Endodermal cell (in vitro differentiated cells): Measurements from ENCODE around the gene ADGRG3. TPM values are rescaled to one million over a fixed set of nuclear protein-coding genes. Genes with fewer than 3 reads are reported as not detected.
A peak's percentile ranks its signal among the peaks of the same experiment; 100 is the strongest.

Source experiments
- DNase-seq: peaks from one replicate; pipeline ENCODE4 v3.0.0-alpha.2; 2017
- H3K27ac ChIP-seq: 2 replicates; pipeline ENCODE4 v1.5.1; 2013; ENCODE audit warnings: mild to moderate bottlenecking, low read depth, low read length, moderate library complexity
- H3K27me3 ChIP-seq: 2 replicates; pipeline ENCODE4 v1.6.1; 2013; ENCODE audit warnings: mild to moderate bottlenecking, low read length, moderate library complexity; ENCODE audit not compliant: insufficient read depth, control insufficient read depth, poor library complexity, severe bottlenecking
- H3K36me3 ChIP-seq: 2 replicates; pipeline ENCODE4 v1.7.0; 2013; ENCODE audit warnings: mild to moderate bottlenecking, low read length, moderate library complexity; ENCODE audit not compliant: control insufficient read depth, insufficient read depth
- H3K4me1 ChIP-seq: one replicate; pipeline ENCODE4 v1.7.0; 2013; ENCODE audit warnings: low read length; ENCODE audit not compliant: control insufficient read depth, insufficient read depth
- H3K4me3 ChIP-seq: 2 replicates; pipeline ENCODE4 v1.5.1; 2013; ENCODE audit warnings: mild to moderate bottlenecking, low read length, moderate library complexity
- H3K9ac ChIP-seq: 2 replicates; pipeline ENCODE4 v1.6.1; 2013; ENCODE audit warnings: mild to moderate bottlenecking, low read length, moderate library complexity; ENCODE audit not compliant: poor library complexity, severe bottlenecking; ENCODE audit errors: extremely low read depth
- H3K9me3 ChIP-seq: 2 replicates; pipeline ENCODE4 v1.6.1; 2013; ENCODE audit warnings: mild to moderate bottlenecking, low read length, moderate library complexity; ENCODE audit not compliant: control insufficient read depth
- H3K27ac Mint-ChIP-seq: 2 replicates; pipeline ENCODE4 v1.8.0; 2020; ENCODE audit warnings: mixed read lengths
- H3K27me3 Mint-ChIP-seq: 2 replicates; pipeline ENCODE4 v1.8.0; 2021; ENCODE audit warnings: mild to moderate bottlenecking, mixed read lengths; ENCODE audit not compliant: insufficient read depth
- H3K36me3 Mint-ChIP-seq: 2 replicates; pipeline ENCODE4 v1.8.0; 2020; ENCODE audit warnings: low read depth, mixed read lengths
- H3K4me1 Mint-ChIP-seq: 2 replicates; pipeline ENCODE4 v1.8.0; 2020; ENCODE audit warnings: mixed read lengths
- H3K4me3 Mint-ChIP-seq: 2 replicates; pipeline ENCODE4 v1.8.0; 2020; ENCODE audit warnings: mild to moderate bottlenecking, moderate library complexity, mixed read lengths
- H3K9me3 Mint-ChIP-seq: 2 replicates; pipeline ENCODE4 v1.8.0; 2020; ENCODE audit warnings: mild to moderate bottlenecking, mixed read lengths
- WGBS, 2 experiments: methylation state at CpG; one replicate each; pipeline versions ENCODE4 v1.1.5 to v1.1.7; 2013; ENCODE audit warnings: missing lambda C conversion rate in 2 of 2, mixed read lengths in 1 of 2; ENCODE audit not compliant: insufficient coverage in 1 of 2, insufficient read length in 1 of 2; 5-methylcytosine and 5-hydroxymethylcytosine counted together
- total RNA-seq, 2 donors: library from RNA; stranded (reverse); fragmentation: NEBNext Ultra II Directional in 1 of 2; extraction: Animal tissue kit (Norgen Biotek cat#: 25700) in 1 of 2; gene quantifications; 2 replicates in 1 of 2; 3 replicates in 1 of 2; pipeline ENCODE4 v1.2.1, GENCODE V29; 2021
- TF ChIP-seq, protein P1 (sequence below): fragments of 200-600 bp; sonication (generic); conservative IDR thresholded peaks from 2 replicates; pipeline ENCODE4 v1.5.0; 2021; ENCODE audit warnings: antibody characterized with exemption, mild to moderate bottlenecking

ADGRG3 gene
- total RNA-seq, 2 donors from 2014 or later, result not detected

GRCh38 chr16:57649443-57649751 is 18.7 kb upstream of the ADGRG3 start:
- no peak overlapping the region for H3K4me3 ChIP-seq
- Mint-ChIP-seq H3K9me3 (no peaks in the 10 kb centered on the region), H3K27me3 (no peaks in the 10 kb centered on the region), H3K4me1 (peaks cover 6% of the 10 kb centered on the region), H3K4me3 (no peak overlapping the region), H3K36me3 (no peaks in the 10 kb centered on the region), H3K27ac (no peak overlapping the region)
- H3K36me3 ChIP-seq, result no peaks in the 10 kb centered on the region
- WGBS, 2 experiments, result 91% methylated on average over 6 of the region's 6 CpGs
- no peak for DNase-seq
- H3K9me3 ChIP-seq, result no peaks in the 10 kb centered on the region
- H3K27ac ChIP-seq, result no peak overlapping the region
- H3K9ac ChIP-seq, result no peak overlapping the region
- no peaks in the 10 kb centered on the region for H3K4me1 ChIP-seq
- H3K27me3 ChIP-seq, result no peaks in the 10 kb centered on the region
- TF ChIP-seq, protein P1, sequence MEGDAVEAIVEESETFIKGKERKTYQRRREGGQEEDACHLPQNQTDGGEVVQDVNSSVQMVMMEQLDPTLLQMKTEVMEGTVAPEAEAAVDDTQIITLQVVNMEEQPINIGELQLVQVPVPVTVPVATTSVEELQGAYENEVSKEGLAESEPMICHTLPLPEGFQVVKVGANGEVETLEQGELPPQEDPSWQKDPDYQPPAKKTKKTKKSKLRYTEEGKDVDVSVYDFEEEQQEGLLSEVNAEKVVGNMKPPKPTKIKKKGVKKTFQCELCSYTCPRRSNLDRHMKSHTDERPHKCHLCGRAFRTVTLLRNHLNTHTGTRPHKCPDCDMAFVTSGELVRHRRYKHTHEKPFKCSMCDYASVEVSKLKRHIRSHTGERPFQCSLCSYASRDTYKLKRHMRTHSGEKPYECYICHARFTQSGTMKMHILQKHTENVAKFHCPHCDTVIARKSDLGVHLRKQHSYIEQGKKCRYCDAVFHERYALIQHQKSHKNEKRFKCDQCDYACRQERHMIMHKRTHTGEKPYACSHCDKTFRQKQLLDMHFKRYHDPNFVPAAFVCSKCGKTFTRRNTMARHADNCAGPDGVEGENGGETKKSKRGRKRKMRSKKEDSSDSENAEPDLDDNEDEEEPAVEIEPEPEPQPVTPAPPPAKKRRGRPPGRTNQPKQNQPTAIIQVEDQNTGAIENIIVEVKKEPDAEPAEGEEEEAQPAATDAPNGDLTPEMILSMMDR, result no peak

GRCh38 chr16:57649846-57650245 is 18.3 kb upstream of the ADGRG3 start:
- peaks cover 6% of the 10 kb centered on the region for H3K4me1 Mint-ChIP-seq

DNA sequence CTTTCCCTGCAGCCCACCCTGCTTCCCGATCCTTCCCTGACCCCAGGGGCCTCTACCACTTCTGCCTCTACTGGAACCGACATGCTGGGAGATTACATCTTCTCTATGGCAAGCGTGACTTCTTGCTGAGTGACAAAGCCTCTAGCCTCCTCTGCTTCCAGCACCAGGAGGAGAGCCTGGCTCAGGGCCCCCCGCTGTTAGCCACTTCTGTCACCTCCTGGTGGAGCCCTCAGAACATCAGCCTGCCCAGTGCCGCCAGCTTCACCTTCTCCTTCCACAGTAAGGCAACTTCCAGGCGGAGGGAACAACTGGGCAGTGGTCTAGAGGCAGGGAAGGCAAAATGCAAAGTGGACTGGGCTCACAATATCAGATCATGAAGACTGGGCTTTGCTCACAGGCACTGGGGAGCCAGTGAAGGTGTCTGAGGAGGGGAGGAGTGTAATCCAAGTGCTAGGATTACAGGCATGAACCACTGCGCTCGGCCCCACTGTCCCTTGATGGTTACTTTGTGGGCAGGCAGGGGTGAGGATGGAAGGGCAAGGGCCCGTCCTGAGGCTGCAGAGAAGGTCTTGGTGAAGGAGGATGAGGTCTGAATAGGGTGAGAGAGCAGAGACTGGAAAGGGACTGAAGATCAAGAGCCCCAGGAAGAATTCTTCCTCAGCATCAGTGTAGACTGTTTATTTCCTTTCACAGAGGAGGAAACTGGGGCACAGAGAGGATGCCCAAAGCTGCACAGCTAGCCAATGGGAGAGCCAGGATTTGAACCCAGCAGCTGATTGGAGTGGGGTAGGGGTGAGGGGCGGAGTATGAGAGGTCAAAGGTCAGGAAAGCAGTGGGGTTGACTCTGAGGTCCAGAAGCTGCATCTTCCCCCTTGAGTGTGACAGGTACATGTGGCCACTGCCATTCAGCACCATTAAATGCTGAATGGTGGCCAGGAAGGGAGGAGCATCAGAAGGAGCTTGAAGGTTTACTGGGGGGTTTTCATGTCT is 16.5 kb upstream of the ADGRG3 start:
- H3K27me3 ChIP-seq, result no peaks in the 10 kb centered on the region
- no peak overlapping the region for H3K4me3 ChIP-seq
- no peaks in the 10 kb centered on the region for H3K9me3 ChIP-seq
- Mint-ChIP-seq H3K4me3 (no peak overlapping the region), H3K27ac (no peak overlapping the region), H3K27me3 (peaks cover 3% of the 10 kb centered on the region), H3K36me3 (no peaks in the 10 kb centered on the region), H3K9me3 (no peaks in the 10 kb centered on the region), H3K4me1 (peaks cover 6% of the 10 kb centered on the region)
- no peaks in the 10 kb centered on the region for H3K4me1 ChIP-seq
- peak; percentile 72 for DNase-seq
- H3K27ac ChIP-seq, result no peak overlapping the region
- H3K9ac ChIP-seq, result no peak overlapping the region
- WGBS, 2 experiments, result 85% methylated on average over 6 to 10 of the region's 10 CpGs
- TF ChIP-seq, protein P1, result no peak
- no peaks in the 10 kb centered on the region for H3K36me3 ChIP-seq

More at GRCh38 chr16:57649846-57650245, 18.3 kb upstream of the ADGRG3 start:
- H3K4me3 Mint-ChIP-seq, result no peak overlapping the region
- H3K9ac ChIP-seq, result no peak overlapping the region
- H3K27me3 Mint-ChIP-seq, result no peaks in the 10 kb centered on the region
- H3K27me3 ChIP-seq, result no peaks in the 10 kb centered on the region
- no peaks in the 10 kb centered on the region for H3K4me1 ChIP-seq
- WGBS, 2 experiments, result 85 to 100% methylated on average over 4 to 7 of the region's 7 CpGs
- no peaks in the 10 kb centered on the region for H3K36me3 Mint-ChIP-seq
- no peaks in the 10 kb centered on the region for H3K9me3 ChIP-seq
- H3K4me3 ChIP-seq, result no peak overlapping the region
- no peak overlapping the region for H3K27ac ChIP-seq
- no peak for DNase-seq
- H3K9me3 Mint-ChIP-seq, result no peaks in the 10 kb centered on the region
- TF ChIP-seq, protein P1, result no peak
- H3K27ac Mint-ChIP-seq, result no peak overlapping the region
- H3K36me3 ChIP-seq, result no peaks in the 10 kb centered on the region
